K562 (cell line): Measurements from ENCODE around the gene CBFA2T3. TPM values are rescaled to one million over a fixed set of nuclear protein-coding genes. Genes with fewer than 3 reads are reported as not detected.

ENCODE experiments used
- CBFA2T2 ChIP-seq: fragments of 450-650 bp; conservative IDR thresholded peaks from 2 replicates; pipeline ENCODE4 v1.6.1; 2017; ENCODE audit warnings: mild to moderate bottlenecking
- CHD1 ChIP-seq: fragments of 200-600 bp; sonication (generic); IDR thresholded peaks from one replicate; pipeline ENCODE4 v1.6.1; 2012; ENCODE audit warnings: mild to moderate bottlenecking, moderate library complexity, low read length, inconsistent platforms
- E2F5 ChIP-seq: sonication (generic); formaldehyde crosslinking; IDR thresholded peaks from 2 replicates; pipeline ENCODE4 v1.8.0; 2022; ENCODE audit warnings: mild to moderate bottlenecking, missing genetic modification reagents
- HDAC1 ChIP-seq, 2 experiments: fragments of 450-650 bp; IDR thresholded peaks; 2 replicates each; pipeline ENCODE4 v1.6.1; 2016 to 2017; ENCODE audit warnings: inconsistent platforms in 1 of 2, mild to moderate bottlenecking in 1 of 2, moderate library complexity in 1 of 2
- HDAC3 ChIP-seq: fragments of 450-650 bp; IDR thresholded peaks from 2 replicates; pipeline ENCODE4 v1.6.1; 2018; ENCODE audit warnings: borderline replicate concordance, mild to moderate bottlenecking, moderate library complexity; ENCODE audit not compliant: partially characterized antibody
- ID3 ChIP-seq, 2 experiments: fragments of 250-450 bp in 1 of 2; fragments of 450-650 bp in 1 of 2; sonication (Bioruptor Pico) in 1 of 2; IDR thresholded peaks; 2 replicates each; pipeline versions ENCODE4 v1.6.1 to v1.8.0; 2016 to 2021; ENCODE audit warnings: mild to moderate bottlenecking in 2 of 2, moderate library complexity in 2 of 2, missing compliant biosample characterization in 1 of 2, missing genetic modification characterization in 1 of 2
- PML ChIP-seq: IDR thresholded peaks from 2 replicates; pipeline ENCODE4 v1.6.1; 2012; ENCODE audit warnings: low read length, inconsistent platforms
- PTBP1 ChIP-seq: fragments of 200-400 bp; formaldehyde crosslinking; IDR thresholded peaks from 2 replicates; pipeline ENCODE4 v1.6.1; 2017; ENCODE audit warnings: low read depth, low read length
- RB1 ChIP-seq: fragments of 450-650 bp; IDR thresholded peaks from 2 replicates; pipeline ENCODE4 v1.6.1; 2017; ENCODE audit warnings: low read depth, mild to moderate bottlenecking
- SMARCE1 ChIP-seq: fragments of 450-650 bp; IDR thresholded peaks from 2 replicates; pipeline ENCODE4 v1.7.1; 2016; ENCODE audit warnings: mild to moderate bottlenecking
- SOX6 ChIP-seq: fragments of 450-650 bp; IDR thresholded peaks from 2 replicates; pipeline ENCODE4 v1.6.1; 2014; ENCODE audit warnings: mild to moderate bottlenecking
- TAF7 ChIP-seq: fragments of 450-650 bp; IDR thresholded peaks from 2 replicates; pipeline ENCODE4 v1.6.1; 2016; ENCODE audit warnings: missing genetic modification characterization, missing compliant biosample characterization
- TEAD1 ChIP-seq, 2 experiments: fragments of 450-650 bp in 1 of 2; sonication (generic) in 1 of 2; formaldehyde crosslinking; IDR thresholded peaks; 2 replicates each; pipeline versions ENCODE4 v1.4.0 to v1.8.0; 2020 to 2022; ENCODE audit warnings: mild to moderate bottlenecking in 2 of 2, missing genetic modification reagents in 1 of 2
- UBTF ChIP-seq, 2 experiments: IDR thresholded peaks; 2 replicates each; pipeline ENCODE4 v1.6.1; 2012; ENCODE audit warnings: improper control_type of control experiment in 2 of 2, low read depth in 2 of 2, low read length in 2 of 2, borderline replicate concordance in 1 of 2
- ZBED1 ChIP-seq: IDR thresholded peaks from 2 replicates; pipeline ENCODE4 v1.6.1; 2014
- ZBTB17 ChIP-seq: fragments of 450-650 bp; formaldehyde crosslinking; IDR thresholded peaks from 2 replicates; pipeline ENCODE4 v1.4.0; 2020; ENCODE audit warnings: mild to moderate bottlenecking
- ZNF436 ChIP-seq: fragments of 250-450, 450-650 bp; sonication (Bioruptor Pico); formaldehyde crosslinking; IDR thresholded peaks from 2 replicates; pipeline ENCODE4 v1.7.0; 2020; ENCODE audit warnings: mild to moderate bottlenecking
- ZNF589 ChIP-seq: fragments of 200-800 bp; sonication (Bioruptor generic); IDR thresholded peaks from 2 replicates; pipeline ENCODE4 v1.6.1; 2016; ENCODE audit warnings: low read depth, missing genetic modification characterization, missing compliant biosample characterization
- ZNF740 ChIP-seq, 3 experiments: fragments of 200-800 bp in 1 of 3; sonication (Bioruptor generic) in 1 of 3; sonication (generic) in 1 of 3; formaldehyde crosslinking in 1 of 3; IDR thresholded peaks; 2 replicates each; pipeline versions ENCODE4 v1.6.1 to v1.8.0; 2016 to 2022; ENCODE audit warnings: mild to moderate bottlenecking in 2 of 3, missing compliant biosample characterization in 2 of 3, missing genetic modification characterization in 2 of 3, missing genetic modification reagents in 1 of 3
- polyA plus RNA-seq, 8 experiments: library from polyadenylated mRNA; depleted of rRNA in 4 of 8; stranded (reverse) in 5 of 8; unstranded in 3 of 8; fragments of >200 nt; fragmentation: Nextera tagmentation in 2 of 8; fragmentation: Illumina TruSeq in 1 of 8; extraction: Ambion mirVana in 2 of 8; extraction: Trizol in 1 of 8; gene quantifications; 2 replicates each; pipeline versions ENCODE4 v1.2.1 to v1.2.3, GENCODE V29; 2011 to 2014; ENCODE audit warnings: inconsistent platforms in 1 of 8, missing spikeins in 1 of 8
- total RNA-seq, 7 experiments: library from RNA; depleted of rRNA in 6 of 7; stranded (reverse); fragments of >200 nt in 6 of 7; fragmentation: Illumina TruSeq in 2 of 7; extraction: Trizol in 2 of 7; gene quantifications; 2 replicates each; pipeline versions ENCODE4 v1.2.1 to v1.2.3, GENCODE V29; 2011 to 2021; ENCODE audit warnings: low replicate concordance in 1 of 7

The CBFA2T3 gene
- total and polyA plus RNA-seq, 9 of the 15 experiments (the other 6 are each of a cell fraction or from before 2014, with no cell fraction given): 2.3 to 145 (median 6.7) TPM

GRCh38 chr16:88978608-88979346, 1.8 kb upstream of the CBFA2T3 start (continued):
- TF ChIP-seq ZNF589 (CRISPR knock-in tag) (peak; percentile 98), CBFA2T2 (peak; percentile 88), E2F5 (no peak), TAF7 (tag) (peak; percentile 22; the same call in 1 of the 2 replicates), CHD1 (peak; percentile 79), SMARCE1 (peak; percentile 88), ZNF436 (CRISPR knock-in tag) (no peak), HDAC3 (peak; percentile 93), HDAC1 (IDR thresholded peaks at IDR 0.05) (peak in 1 of 2 experiments; percentile 63; a peak in 2 of 4 replicates), RB1 (0 out of 2 replicates have a peak, but pooled peaks have one; percentile 51), ZNF740 (CRISPR knock-in tag; IDR thresholded peaks at IDR 0.05) (no peak), ZNF740 (tag; IDR thresholded peaks at IDR 0.05) (no peak; a peak in 1 of 4 replicates), ZBTB17 (peak; percentile 80), PML (peak; percentile 86; the same call in 1 of the 2 replicates), ZBED1 (peak; percentile 89), ID3 (CRISPR knock-in tag; IDR thresholded peaks at IDR 0.05) (no peak), ID3 (tag; IDR thresholded peaks at IDR 0.05) (peak; percentile 92), SOX6 (peak; percentile 69), PTBP1 (peak; percentile 80; the same call in 1 of the 2 replicates), TEAD1 (CRISPR knock-in tag; IDR thresholded peaks at IDR 0.05) (peak in 1 of 2 experiments; percentile 89; a peak in 2 of 4 replicates), UBTF (IDR thresholded peaks at IDR 0.05; ENCODE audit: borderline replicate concordance in 1 of 2, low read depth in 2 of 2, low read length in 2 of 2) (peak; percentile 84 to 90; a peak in 3 of 4 replicates)
